Mucosa of stomach (tissue), 1 donor: Measurements from ENCODE around the gene FLNC.

Experiments
- H3K27me3 ChIP-seq: one replicate; pipeline ENCODE4 v1.7.0; 2013; ENCODE audit warnings: mild to moderate bottlenecking, low read length; ENCODE audit not compliant: control insufficient read depth, insufficient read depth
- H3K36me3 ChIP-seq: one replicate; pipeline ENCODE4 v1.7.0; 2013; ENCODE audit warnings: low read length; ENCODE audit not compliant: control insufficient read depth, insufficient read depth
- H3K4me1 ChIP-seq: one replicate; pipeline ENCODE4 v1.7.0; 2013; ENCODE audit warnings: mild to moderate bottlenecking, low read length; ENCODE audit not compliant: control insufficient read depth, insufficient read depth
- H3K4me3 ChIP-seq: one replicate; pipeline ENCODE4 v1.7.0; 2013; ENCODE audit warnings: low read length
- H3K9ac ChIP-seq: one replicate; pipeline ENCODE4 v1.7.0; 2013; ENCODE audit warnings: mild to moderate bottlenecking, low read length, moderate library complexity
- H3K9me3 ChIP-seq: one replicate; pipeline ENCODE4 v1.7.0; 2013; ENCODE audit warnings: mild to moderate bottlenecking, low read length, moderate library complexity; ENCODE audit not compliant: control insufficient read depth
- donor health status: Pancreatic carcinoma.

The FLNC gene, protein sequence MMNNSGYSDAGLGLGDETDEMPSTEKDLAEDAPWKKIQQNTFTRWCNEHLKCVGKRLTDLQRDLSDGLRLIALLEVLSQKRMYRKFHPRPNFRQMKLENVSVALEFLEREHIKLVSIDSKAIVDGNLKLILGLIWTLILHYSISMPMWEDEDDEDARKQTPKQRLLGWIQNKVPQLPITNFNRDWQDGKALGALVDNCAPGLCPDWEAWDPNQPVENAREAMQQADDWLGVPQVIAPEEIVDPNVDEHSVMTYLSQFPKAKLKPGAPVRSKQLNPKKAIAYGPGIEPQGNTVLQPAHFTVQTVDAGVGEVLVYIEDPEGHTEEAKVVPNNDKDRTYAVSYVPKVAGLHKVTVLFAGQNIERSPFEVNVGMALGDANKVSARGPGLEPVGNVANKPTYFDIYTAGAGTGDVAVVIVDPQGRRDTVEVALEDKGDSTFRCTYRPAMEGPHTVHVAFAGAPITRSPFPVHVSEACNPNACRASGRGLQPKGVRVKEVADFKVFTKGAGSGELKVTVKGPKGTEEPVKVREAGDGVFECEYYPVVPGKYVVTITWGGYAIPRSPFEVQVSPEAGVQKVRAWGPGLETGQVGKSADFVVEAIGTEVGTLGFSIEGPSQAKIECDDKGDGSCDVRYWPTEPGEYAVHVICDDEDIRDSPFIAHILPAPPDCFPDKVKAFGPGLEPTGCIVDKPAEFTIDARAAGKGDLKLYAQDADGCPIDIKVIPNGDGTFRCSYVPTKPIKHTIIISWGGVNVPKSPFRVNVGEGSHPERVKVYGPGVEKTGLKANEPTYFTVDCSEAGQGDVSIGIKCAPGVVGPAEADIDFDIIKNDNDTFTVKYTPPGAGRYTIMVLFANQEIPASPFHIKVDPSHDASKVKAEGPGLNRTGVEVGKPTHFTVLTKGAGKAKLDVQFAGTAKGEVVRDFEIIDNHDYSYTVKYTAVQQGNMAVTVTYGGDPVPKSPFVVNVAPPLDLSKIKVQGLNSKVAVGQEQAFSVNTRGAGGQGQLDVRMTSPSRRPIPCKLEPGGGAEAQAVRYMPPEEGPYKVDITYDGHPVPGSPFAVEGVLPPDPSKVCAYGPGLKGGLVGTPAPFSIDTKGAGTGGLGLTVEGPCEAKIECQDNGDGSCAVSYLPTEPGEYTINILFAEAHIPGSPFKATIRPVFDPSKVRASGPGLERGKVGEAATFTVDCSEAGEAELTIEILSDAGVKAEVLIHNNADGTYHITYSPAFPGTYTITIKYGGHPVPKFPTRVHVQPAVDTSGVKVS (N-terminal part only)

DNA sequence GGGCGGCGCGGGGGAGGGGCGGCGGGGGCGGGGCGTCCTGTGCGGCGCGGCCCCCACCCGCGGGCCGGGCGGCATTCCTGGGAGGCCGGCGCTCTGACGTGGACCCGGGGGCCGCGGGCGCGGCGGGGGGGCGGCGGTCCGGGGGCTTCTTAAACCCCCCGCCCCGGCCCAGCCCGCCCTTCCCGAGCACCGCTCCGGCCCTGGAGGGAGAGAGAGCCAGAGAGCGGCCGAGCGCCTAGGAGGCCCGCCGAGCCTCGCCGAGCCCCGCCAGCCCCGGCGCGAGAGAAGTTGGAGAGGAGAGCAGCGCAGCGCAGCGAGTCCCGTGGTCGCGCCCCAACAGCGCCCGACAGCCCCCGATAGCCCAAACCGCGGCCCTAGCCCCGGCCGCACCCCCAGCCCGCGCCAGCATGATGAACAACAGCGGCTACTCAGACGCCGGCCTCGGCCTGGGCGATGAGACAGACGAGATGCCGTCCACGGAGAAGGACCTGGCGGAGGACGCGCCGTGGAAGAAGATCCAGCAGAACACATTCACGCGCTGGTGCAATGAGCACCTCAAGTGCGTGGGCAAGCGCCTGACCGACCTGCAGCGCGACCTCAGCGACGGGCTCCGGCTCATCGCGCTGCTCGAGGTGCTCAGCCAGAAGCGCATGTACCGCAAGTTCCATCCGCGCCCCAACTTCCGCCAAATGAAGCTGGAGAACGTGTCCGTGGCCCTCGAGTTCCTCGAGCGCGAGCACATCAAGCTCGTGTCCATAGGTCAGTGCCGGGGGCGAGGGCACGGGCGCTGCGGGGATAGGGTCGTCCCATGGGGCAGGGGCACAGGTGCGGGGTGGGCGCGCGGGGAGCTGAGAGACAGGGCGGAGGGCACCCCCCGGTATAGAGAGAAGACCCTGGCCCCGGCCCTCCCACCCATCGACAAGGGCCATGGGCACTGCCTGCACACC lies at the start of gene FLNC:
Gene FLNC, plus strand, starts transcription at position 176 of the 947 bp plus-strand sequence. Its CDS starts 232 bp downstream, at position 408.
- peaks cover 51% of the 10 kb centered on the region for H3K27me3 ChIP-seq
- H3K4me1 ChIP-seq = peaks cover 7% of the 10 kb centered on the region
- H3K4me3 ChIP-seq = no peak within 1 kb of the TSS
- no peaks in the 10 kb centered on the region for H3K9me3 ChIP-seq
- H3K9ac ChIP-seq = peak within 1 kb of the TSS; percentile 28
- no peaks in the 10 kb centered on the region for H3K36me3 ChIP-seq

DNA sequence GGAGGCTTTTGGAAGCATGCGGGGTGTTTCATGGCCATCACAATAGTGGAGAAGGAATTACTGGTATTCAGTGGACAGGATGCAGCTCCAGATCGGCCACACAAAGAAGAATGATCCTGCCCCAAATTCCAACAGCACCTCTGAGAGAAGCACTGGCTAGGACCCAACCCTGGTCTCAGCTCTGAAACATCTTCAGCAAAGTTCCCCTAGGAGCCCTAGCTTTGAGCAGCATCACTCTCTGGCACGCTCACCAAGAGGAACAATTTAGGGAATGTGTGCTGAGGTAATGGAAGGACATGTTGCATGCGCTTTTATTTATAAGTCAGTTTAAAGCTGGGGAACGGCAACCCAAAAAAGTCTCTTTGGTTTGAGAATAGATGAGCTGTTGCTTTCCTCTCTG lies 49.1 kb upstream of the FLNC start:
- Histone ChIP-seq H3K4me3 (no peak overlapping the region), H3K36me3 (no peaks in the 10 kb centered on the region), H3K27me3 (peaks cover 10% of the 10 kb centered on the region), H3K9ac (no peak overlapping the region), H3K4me1 (no peaks in the 10 kb centered on the region), H3K9me3 (no peaks in the 10 kb centered on the region)

DNA sequence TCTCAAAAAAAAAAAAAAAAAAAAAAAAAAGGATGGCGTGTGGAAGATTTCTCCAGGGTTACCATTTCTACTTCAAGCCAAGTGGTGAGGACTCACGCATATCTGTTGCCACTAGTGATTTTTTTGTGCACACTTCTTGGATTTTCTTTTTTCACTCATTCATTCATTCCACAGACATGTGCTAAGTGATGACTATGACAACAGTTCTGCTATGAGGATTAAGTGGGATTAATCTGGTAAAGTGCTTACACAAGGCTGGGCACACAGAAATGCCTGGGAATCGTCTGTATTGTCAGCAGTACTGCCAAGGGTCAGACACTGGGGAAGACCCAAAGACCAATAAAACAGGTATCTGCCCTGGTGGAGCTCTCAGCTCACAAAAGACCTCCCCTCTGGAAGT lies 48.4 kb upstream of the FLNC start:
- no peak overlapping the region for H3K9ac ChIP-seq

DNA sequence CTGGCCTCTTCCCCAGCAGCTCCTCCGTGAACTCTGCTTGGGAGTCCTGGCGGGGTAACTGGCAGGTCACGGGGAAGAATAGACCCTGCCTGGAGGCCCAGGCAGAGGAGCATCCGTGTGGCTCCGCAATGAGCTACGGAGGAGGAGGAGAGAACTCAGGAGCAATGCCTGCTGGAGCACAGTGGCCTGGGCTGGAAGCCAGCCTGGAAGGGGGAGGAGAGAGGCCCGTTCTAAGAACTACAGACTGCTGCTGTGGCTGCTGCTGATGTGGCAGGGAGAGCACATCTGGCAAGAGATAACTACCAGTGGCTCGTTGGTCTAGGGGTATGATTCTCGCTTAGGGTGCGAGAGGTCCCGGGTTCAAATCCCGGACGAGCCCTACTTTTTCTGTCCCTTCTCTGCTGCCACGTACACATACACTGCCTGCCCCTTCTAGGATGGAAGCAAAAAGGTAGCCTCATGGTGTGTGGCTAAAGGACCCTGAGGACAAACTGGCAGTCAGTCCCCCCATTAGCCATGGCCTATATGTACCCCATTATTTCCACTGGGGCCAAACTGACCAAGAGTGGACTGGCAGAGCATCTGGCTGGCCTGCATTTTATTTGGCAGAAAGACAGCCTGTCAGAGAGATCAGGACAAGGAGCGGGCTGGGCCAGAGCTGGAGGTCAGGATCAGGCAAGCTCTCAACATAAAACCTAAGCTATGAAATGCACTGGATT lies 46.9 kb upstream of the FLNC start:
- Histone ChIP-seq H3K9ac (no peak overlapping the region), H3K9me3 (no peaks in the 10 kb centered on the region), H3K36me3 (no peaks in the 10 kb centered on the region), H3K27me3 (peaks cover 10% of the 10 kb centered on the region), H3K4me1 (no peaks in the 10 kb centered on the region), H3K4me3 (no peak overlapping the region)

More for the DNA sequence above, 48.4 kb upstream of the FLNC start:
- peaks cover 10% of the 10 kb centered on the region for H3K27me3 ChIP-seq
- no peak overlapping the region for H3K4me3 ChIP-seq
- H3K36me3 ChIP-seq = no peaks in the 10 kb centered on the region
- no peaks in the 10 kb centered on the region for H3K4me1 ChIP-seq
- H3K9me3 ChIP-seq = no peaks in the 10 kb centered on the region

DNA sequence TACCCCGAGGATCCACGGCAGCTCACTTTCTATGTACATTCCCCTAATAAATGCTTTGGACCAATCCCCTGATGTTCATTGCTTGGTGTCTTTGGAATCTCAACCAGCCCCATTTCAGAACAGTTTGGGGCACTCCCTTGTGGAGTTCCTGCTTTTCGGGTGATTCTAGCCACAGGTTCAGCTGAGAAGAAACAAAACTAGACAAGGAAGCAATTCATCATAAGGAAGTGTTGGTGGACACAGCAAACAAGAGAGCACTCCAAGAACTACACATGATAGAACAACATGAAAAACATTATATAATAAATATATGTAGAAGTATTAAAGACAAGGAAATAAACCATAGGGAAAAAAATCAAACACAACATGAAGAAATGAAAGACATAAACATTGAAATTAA lies 44.5 kb upstream of the FLNC start:
- peaks cover 17% of the 10 kb centered on the region for H3K27me3 ChIP-seq
- H3K36me3 ChIP-seq = no peaks in the 10 kb centered on the region
- H3K9ac ChIP-seq = no peak overlapping the region
- H3K4me3 ChIP-seq = no peak overlapping the region
- no peaks in the 10 kb centered on the region for H3K9me3 ChIP-seq
- H3K4me1 ChIP-seq = peaks cover 4% of the 10 kb centered on the region

DNA sequence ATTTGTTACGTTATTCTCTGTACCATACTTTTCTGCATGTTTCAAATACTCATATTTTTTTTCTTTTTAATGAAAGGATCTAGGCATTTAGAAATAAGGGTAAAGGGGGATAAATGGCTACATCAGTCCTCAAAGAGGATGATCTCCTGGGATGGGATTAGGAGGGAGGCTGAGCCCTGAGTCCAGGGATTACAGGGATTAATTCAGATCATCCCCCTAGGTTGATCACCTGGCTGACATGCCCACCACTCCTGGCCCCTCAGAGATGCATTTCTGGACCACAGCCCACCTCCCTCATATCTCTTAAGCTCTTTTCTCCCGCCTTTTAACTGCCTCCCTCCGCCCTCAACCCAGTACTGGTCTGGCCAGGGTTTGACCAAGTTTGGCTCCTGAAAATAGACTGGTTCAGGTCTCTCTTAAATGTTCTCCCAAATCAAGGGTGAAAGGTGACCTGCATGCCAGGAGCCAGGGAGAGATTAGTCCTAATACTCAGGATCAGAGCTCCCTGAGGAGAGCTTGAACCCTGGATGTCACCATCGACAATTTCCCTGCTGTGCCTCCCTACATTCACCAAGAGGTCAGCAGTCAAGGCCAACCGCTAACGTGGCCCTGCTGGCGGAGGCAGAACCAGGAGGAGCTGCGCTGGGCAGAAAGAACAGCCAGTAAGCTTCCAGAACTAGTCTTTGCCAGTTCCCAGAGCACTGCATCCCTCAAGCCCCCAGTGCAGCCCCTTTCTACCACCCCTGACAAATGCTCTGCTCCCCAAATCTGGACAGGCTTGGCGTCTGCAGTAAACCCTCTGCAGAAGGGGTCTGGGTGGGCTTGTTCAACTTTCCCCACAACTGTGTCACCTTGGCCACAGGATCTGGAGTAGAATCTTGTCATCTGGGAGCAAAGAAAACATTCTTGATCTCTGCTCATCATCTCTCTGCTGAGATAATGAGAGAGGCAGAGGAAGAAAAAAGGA lies 41.5 kb upstream of the FLNC start:
- H3K27me3 ChIP-seq = peaks cover 25% of the 10 kb centered on the region
- H3K9ac ChIP-seq = no peak overlapping the region
- no peak overlapping the region for H3K4me3 ChIP-seq
- peaks cover 7% of the 10 kb centered on the region for H3K4me1 ChIP-seq
- no peaks in the 10 kb centered on the region for H3K9me3 ChIP-seq
- H3K36me3 ChIP-seq = no peaks in the 10 kb centered on the region

DNA sequence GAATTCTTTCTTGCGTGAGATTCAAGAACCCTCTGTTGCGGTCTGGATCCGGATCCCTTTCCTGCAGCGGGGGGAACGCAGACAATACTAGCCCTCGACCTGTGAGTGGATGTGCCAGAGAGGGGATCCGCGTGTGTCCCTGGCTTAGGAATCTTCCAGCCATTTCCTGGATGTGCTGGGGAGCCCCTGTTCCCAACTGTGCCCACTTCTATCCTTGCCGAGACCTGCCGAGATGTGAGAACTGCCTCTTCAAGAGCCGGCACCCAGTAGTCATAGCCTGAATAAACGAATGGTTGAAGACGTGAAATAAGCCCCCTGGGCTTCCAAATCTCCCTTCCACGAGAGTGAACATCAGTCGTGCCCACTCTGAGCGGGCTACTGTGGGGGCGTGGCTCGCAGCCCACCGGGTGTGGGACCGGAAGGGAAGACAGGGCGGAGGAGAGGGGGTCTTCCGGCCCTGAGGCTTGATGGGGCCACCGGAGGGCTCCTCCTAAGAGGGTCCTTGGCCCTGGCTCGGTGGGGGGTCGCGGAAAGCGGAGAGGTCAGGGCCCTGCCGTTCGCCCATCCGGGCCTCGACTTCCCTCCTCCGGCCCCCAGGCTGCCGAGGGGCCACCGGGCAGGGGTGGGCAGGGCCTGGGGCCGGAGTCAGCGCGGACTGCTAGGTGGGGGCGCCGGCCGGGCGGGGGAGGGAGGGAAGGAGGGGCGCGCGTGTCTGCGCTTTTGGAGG lies 39.7 kb upstream of the FLNC start:
- no peaks in the 10 kb centered on the region for H3K36me3 ChIP-seq
- H3K4me3 ChIP-seq = no peak overlapping the region
- peaks cover 7% of the 10 kb centered on the region for H3K4me1 ChIP-seq
- H3K9ac ChIP-seq = peak overlapping the region; percentile 61
- H3K9me3 ChIP-seq = no peaks in the 10 kb centered on the region
- H3K27me3 ChIP-seq = peaks cover 25% of the 10 kb centered on the region

DNA sequence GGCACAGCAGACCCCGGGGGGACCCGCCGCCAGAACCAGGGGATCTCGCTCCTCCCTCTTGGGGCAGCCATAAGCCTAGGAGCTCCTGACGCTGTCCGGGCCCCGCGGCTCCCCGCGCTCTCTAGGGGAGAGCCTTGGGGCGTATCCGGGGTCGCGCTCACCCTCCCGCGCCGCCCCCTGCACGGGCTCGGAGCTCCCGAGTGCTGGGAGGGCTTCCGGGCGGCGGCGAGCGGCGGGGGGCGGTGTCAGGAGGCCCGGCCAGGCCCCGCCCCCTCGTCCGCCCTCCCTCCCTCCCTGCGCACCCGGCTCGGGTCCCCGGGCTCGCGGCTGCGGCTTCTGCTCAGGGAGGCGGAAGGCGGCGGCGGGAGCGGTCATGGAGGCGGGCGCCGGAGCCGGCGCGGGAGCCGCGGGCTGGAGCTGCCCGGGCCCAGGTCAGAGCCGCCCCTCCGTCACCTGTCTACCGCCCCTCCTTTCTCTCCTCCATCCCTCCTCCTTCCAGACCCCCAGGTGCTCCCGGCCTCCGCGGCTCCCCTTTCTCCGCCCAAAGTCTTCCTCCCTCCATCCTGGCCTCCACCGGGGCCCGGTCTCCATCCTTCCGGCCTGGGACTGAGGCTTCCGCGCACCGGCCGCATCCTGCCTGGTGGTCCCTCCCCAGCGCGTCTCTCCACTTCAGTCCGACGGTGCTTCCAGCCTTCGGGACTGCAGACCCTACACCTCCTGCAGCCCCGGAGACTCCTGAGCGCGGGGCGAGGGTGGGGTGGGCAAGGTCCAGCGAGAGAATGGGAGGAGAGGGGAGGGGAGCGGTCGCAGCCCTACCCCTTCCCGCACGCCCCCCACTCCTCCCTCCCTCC lies 38.9 kb upstream of the FLNC start, which contains the start of gene CCDC136:
Gene CCDC136, plus strand, starts transcription at position 848 of the 851 bp plus-strand sequence. CDS start 444 bp downstream, outside the sequence.
- Histone ChIP-seq H3K4me1 (peaks cover 7% of the 10 kb centered on the region), H3K9me3 (no peaks in the 10 kb centered on the region), H3K27me3 (peaks cover 25% of the 10 kb centered on the region), H3K9ac (peak within 1 kb of the TSS; percentile 61), H3K36me3 (no peaks in the 10 kb centered on the region), H3K4me3 (no peak within 1 kb of the TSS)

DNA sequence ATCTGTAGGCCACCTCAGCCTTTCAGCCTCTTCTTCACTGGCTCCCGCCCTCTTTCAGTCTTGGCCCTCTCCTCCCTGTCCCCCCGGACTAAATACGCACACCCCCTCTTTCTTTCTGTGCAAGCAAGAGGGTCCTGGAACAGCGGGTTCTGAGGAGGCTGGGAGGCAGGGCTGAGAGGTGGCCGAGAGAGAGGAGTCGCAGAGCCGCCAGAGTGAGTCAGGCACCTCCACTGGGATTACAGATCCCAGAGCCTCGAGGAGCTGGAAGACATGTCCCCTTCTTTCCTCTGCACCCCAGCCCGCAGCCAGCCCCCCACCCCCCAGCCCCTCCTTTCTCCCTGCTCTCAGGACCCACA lies 38.3 kb upstream of the FLNC start:
- Histone ChIP-seq H3K36me3 (no peaks in the 10 kb centered on the region), H3K27me3 (peaks cover 25% of the 10 kb centered on the region), H3K4me1 (peaks cover 7% of the 10 kb centered on the region), H3K9ac (peak overlapping the region; percentile 61), H3K9me3 (no peaks in the 10 kb centered on the region), H3K4me3 (no peak overlapping the region)
